ENCODE data around the gene NEMP1. TPM values are rescaled to one million over a fixed set of nuclear protein-coding genes. Genes with fewer than 3 reads are reported as not detected.
A peak's percentile ranks its signal among the peaks of the same experiment; 100 is the strongest.

Gene NEMP1
- total RNA-seq, 6 donors from 2014 or later = 6.2 to 13.6 (median 10.0) TPM

DNA sequence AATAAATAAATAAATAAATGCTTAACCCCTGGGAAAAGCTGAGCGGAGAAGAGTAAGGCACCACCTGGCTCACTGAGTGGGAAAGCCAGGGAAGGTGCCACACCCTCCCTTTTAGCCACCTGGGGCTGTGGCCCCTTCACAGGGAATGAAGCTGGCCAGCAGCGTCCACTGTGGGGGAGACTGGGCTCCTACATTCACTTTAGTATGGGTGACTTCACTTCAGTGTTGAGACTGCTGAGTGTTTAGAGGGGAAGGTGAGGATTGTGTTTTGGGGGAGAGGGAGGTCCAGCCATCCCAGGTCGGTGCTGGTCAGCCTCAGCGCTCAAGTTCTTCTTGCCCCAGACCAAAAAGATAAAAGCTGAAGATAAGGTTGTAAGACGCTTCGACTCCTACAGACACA is 11.9 kb upstream of the NEMP1 start:
- Histone ChIP-seq H3K9me3 (no peaks in the 10 kb centered on the region), H3K27ac (peak overlapping the region; percentile 91 to 100 (median 98)), H3K36me3 (peaks cover 17 to 42% (median 32%) of the 10 kb centered on the region in 4 donors), H3K27me3 (no peaks in the 10 kb centered on the region), H3K4me1 (peaks cover 51 to 76% (median 58%) of the 10 kb centered on the region in 4 donors), H3K4me3 (peak overlapping the region; percentile 43 to 78 (median 71))
- DNase-seq (no peak), ATAC-seq (ENCODE audit: low FRiP score in 2 of 2) (no peak)
- 45 to 58% methylated on average over 6 of the region's 6 CpGs for WGBS, 2 donors
- TF ChIP-seq, protein P1, sequence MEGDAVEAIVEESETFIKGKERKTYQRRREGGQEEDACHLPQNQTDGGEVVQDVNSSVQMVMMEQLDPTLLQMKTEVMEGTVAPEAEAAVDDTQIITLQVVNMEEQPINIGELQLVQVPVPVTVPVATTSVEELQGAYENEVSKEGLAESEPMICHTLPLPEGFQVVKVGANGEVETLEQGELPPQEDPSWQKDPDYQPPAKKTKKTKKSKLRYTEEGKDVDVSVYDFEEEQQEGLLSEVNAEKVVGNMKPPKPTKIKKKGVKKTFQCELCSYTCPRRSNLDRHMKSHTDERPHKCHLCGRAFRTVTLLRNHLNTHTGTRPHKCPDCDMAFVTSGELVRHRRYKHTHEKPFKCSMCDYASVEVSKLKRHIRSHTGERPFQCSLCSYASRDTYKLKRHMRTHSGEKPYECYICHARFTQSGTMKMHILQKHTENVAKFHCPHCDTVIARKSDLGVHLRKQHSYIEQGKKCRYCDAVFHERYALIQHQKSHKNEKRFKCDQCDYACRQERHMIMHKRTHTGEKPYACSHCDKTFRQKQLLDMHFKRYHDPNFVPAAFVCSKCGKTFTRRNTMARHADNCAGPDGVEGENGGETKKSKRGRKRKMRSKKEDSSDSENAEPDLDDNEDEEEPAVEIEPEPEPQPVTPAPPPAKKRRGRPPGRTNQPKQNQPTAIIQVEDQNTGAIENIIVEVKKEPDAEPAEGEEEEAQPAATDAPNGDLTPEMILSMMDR (IDR thresholded peaks at IDR 0.05) = no peak
- TF ChIP-seq POLR2AphosphoS5 (IDR thresholded peaks at IDR 0.05) = no peak
- TF ChIP-seq EP300 (IDR thresholded peaks at IDR 0.05) = no peak
- TF ChIP-seq POLR2A (IDR thresholded peaks at IDR 0.05) = no peak

DNA sequence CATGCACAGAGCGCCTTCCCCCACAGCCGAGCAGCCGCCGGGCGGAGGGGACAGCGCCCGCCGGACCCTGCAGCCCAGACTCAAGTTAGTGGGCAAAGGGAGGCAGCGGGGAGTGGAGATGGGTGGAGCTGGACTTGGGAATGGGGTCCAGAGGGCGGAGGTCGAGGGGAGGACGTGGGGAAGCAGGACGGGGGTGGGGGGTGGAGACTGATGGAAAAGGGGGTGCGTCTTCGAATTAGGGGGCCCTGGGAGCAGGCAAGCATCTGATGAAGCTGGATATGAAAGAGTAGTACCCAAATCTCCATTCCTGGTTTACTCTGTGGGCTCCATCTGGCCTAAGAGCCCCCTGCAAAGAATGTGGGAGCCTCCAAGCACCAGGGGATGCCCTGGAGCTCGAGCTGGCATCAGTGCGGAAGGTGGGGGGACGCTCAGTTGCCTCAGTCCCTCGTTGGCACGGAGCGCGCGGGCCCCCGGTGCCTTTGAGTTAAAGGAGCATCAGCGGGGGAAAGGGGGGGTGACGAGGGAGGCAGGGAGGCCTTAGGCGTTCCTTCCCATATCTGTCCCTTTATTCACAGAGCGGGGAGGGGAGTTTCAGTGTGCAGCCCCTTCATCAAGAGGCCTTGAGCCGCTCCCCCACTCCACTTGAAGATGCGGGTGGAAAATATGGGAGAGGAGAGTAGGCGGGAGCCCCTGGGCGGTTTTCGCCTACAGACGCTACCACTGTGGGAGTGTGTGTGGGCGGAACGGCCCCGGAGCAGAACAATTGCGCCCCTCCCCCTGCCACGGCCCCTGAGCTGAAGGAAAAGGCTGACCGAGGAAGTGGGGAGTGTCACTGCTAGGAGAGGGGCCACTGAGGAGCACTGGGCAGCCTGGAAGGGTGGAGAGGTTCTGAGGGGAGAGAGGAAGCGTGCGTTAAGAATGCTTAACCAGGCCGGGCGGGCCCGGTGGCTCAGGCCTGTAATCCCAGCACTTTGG is 11.0 kb upstream of the NEMP1 start:
- H3K9me3 ChIP-seq = no peaks in the 10 kb centered on the region
- ATAC-seq (ENCODE audit: low FRiP score in 2 of 2) = peak; percentile 0 to 22
- H3K27ac ChIP-seq = peak overlapping the region; percentile 91 to 100 (median 98)
- peaks cover 50 to 72% (median 58%) of the 10 kb centered on the region in 4 donors for H3K4me1 ChIP-seq
- DNase-seq = peak; percentile 81 to 87
- peaks cover 10 to 33% (median 26%) of the 10 kb centered on the region in 4 donors for H3K36me3 ChIP-seq
- peak overlapping the region; percentile 65 to 91 (median 78) for H3K4me3 ChIP-seq
- no peaks in the 10 kb centered on the region for H3K27me3 ChIP-seq
- TF ChIP-seq, protein P1 (IDR thresholded peaks at IDR 0.05) = peak in 1 of 6 experiments; percentile 6
- peak in 3 of 4 donors; percentile 38 to 76 (median 46) for TF ChIP-seq POLR2A (IDR thresholded peaks at IDR 0.05)
- no peak for TF ChIP-seq EP300 (IDR thresholded peaks at IDR 0.05)
- peak; percentile 67 to 96 for TF ChIP-seq POLR2AphosphoS5 (IDR thresholded peaks at IDR 0.05)
- 0 to 1% methylated on average over 31 to 45 of the region's 45 CpGs for WGBS, 2 donors

DNA sequence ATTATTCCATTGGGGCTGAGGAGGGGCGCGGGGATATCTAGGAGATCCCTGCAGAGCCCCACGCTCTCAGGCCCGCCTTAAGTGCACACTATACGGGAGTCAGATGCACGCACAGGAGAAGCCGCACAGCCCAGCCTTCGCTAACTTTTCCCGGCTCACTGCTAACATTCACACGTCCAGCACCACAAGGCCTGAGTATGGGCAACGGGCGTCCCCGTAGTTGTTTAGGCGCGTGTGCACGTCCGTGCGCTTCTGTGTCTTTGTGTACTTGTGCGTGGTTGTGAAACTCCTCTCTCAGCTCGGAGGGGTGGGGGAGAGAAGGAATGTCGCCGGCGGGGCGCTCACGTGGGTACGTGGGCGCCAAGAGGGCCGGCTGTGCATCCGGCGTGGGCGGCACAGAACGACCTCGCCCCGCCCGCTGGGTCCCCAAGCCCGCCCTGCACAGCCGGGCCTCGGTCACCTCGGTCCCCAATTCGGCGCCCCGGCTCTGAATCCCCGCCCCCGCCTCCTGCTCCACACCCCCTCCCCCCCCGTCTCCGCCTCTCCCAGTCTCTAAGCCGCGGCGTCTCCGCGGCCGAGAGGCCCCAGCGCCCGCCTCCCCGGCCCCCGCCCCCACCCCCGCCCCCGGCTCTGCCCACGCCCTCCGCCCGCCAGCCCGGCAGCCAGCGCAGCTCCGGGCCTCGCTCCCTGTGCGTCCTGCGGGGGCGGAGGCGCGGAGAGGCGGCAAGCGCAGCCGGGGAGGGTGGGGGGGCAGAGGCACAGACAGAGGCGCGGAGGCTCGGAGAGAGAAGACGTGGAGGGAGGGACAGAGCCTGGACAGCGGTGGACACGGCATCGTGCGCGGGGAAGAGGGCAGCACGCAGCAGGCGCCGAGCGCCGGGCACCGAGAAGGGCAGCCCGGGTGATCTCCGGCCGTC is 10.0 kb upstream of the NEMP1 start, which contains the start of gene NAB2:
Gene NAB2 (plus strand): TSS at position 761 of the 917 bp plus-strand sequence. CDS start 158 bp downstream, outside the sequence.
- DNase-seq = peak; percentile 97 to 99
- H3K27ac ChIP-seq = peak within 1 kb of the TSS; percentile 97 to 100 (median 99)
- H3K27me3 ChIP-seq = no peaks in the 10 kb centered on the region
- peaks cover 10 to 26% (median 24%) of the 10 kb centered on the region in 4 donors for H3K36me3 ChIP-seq
- no peaks in the 10 kb centered on the region for H3K9me3 ChIP-seq
- peak in 1 of 4 donors; percentile 89 for TF ChIP-seq EP300 (IDR thresholded peaks at IDR 0.05)
- TF ChIP-seq, protein P1 (IDR thresholded peaks at IDR 0.05) = peak in 3 of 6 experiments; percentile 5 to 10 (median 5)
- TF ChIP-seq POLR2AphosphoS5 (IDR thresholded peaks at IDR 0.05) = peak; percentile 87 to 98
- TF ChIP-seq POLR2A (IDR thresholded peaks at IDR 0.05) = peak in 3 of 4 donors; percentile 65 to 88 (median 71)
- H3K4me3 ChIP-seq = peak within 1 kb of the TSS; percentile 65 to 91 (median 78)
- peaks cover 41 to 62% (median 49%) of the 10 kb centered on the region in 4 donors for H3K4me1 ChIP-seq
- peak; percentile 81 to 92 for ATAC-seq (ENCODE audit: low FRiP score in 2 of 2)
- 0 to 2% methylated on average over 24 to 55 of the region's 91 CpGs for WGBS, 2 donors

- DNase-seq (peak; percentile 93), ATAC-seq (ENCODE audit: low FRiP score in 2 of 2) (peak; percentile 76 to 88)
- Histone ChIP-seq H3K4me1 (peaks cover 33 to 55% (median 41%) of the 10 kb centered on the region in 4 donors), H3K4me3 (peak overlapping the region; percentile 65 to 78 (median 73)), H3K27ac (peak overlapping the region; percentile 97 to 100 (median 99)), H3K27me3 (no peaks in the 10 kb centered on the region), H3K9me3 (no peaks in the 10 kb centered on the region), H3K36me3 (peaks cover 10 to 18% (median 18%) of the 10 kb centered on the region in 4 donors)
- TF ChIP-seq, protein P1 (IDR thresholded peaks at IDR 0.05) = peak in 2 of 6 experiments; percentile 11 to 13
- peak in 1 of 4 donors; percentile 16 for TF ChIP-seq EP300 (IDR thresholded peaks at IDR 0.05)
- TF ChIP-seq POLR2A (IDR thresholded peaks at IDR 0.05) = peak in 1 of 4 donors; percentile 20
- peak; percentile 42 to 63 for TF ChIP-seq POLR2AphosphoS5 (IDR thresholded peaks at IDR 0.05)
- 0 to 1% methylated on average over 7 to 37 of the region's 37 CpGs for WGBS, 2 donors
Observed at GRCh38 chr12:57087691-57088353, 9.2 kb upstream of the NEMP1 start.
